ENCODE results near the gene MYO1D.

GRCh38 chr17:32586666-32587065 is 290.3 kb downstream of the MYO1D start:
- no peak for TF ChIP-seq POLR2A (IDR thresholded peaks at IDR 0.05)
- TF ChIP-seq POLR2AphosphoS5 (IDR thresholded peaks at IDR 0.05), result no peak
